ENCODE results near the gene USHBP1.
A peak's percentile ranks its signal among the peaks of the same experiment; 100 is the strongest.

The USHBP1 gene

GRCh38 chr19:17214508-17215126 is 49.9 kb downstream of the USHBP1 start:
- peak overlapping the region; percentile 77 for H3K4me3 ChIP-seq (ENCODE audit: low read depth, low read length)
- TF ChIP-seq, protein P1, sequence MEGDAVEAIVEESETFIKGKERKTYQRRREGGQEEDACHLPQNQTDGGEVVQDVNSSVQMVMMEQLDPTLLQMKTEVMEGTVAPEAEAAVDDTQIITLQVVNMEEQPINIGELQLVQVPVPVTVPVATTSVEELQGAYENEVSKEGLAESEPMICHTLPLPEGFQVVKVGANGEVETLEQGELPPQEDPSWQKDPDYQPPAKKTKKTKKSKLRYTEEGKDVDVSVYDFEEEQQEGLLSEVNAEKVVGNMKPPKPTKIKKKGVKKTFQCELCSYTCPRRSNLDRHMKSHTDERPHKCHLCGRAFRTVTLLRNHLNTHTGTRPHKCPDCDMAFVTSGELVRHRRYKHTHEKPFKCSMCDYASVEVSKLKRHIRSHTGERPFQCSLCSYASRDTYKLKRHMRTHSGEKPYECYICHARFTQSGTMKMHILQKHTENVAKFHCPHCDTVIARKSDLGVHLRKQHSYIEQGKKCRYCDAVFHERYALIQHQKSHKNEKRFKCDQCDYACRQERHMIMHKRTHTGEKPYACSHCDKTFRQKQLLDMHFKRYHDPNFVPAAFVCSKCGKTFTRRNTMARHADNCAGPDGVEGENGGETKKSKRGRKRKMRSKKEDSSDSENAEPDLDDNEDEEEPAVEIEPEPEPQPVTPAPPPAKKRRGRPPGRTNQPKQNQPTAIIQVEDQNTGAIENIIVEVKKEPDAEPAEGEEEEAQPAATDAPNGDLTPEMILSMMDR (IDR thresholded peaks at IDR 0.05; ENCODE audit: borderline replicate concordance, insufficient read depth, low read depth, low read length), result no peak

DNA sequence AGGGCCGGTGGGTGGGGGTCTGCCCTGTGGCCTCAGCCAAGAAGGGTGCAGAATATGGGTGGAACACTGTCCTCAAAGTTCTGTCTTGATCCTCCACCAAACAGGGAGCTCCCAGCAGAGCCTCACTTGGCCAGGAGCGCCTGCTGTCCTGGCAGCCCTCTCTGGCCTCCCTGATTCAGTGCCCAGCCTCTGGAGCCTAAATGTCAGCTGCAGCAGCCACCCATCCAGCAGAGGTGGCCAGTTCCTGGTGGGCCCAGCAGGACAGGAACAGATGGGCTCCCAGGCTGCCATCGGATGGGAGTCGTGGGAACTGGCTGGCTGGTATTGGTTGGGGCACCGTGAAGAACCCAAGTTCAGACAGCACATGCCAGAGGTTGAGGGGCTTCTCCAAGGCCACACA is 51.2 kb downstream of the USHBP1 start:
- TF ChIP-seq, protein P1 (IDR thresholded peaks at IDR 0.05; ENCODE audit: borderline replicate concordance, insufficient read depth, low read depth, low read length), result no peak
- no peak overlapping the region for H3K4me3 ChIP-seq (ENCODE audit: low read depth, low read length)

DNA sequence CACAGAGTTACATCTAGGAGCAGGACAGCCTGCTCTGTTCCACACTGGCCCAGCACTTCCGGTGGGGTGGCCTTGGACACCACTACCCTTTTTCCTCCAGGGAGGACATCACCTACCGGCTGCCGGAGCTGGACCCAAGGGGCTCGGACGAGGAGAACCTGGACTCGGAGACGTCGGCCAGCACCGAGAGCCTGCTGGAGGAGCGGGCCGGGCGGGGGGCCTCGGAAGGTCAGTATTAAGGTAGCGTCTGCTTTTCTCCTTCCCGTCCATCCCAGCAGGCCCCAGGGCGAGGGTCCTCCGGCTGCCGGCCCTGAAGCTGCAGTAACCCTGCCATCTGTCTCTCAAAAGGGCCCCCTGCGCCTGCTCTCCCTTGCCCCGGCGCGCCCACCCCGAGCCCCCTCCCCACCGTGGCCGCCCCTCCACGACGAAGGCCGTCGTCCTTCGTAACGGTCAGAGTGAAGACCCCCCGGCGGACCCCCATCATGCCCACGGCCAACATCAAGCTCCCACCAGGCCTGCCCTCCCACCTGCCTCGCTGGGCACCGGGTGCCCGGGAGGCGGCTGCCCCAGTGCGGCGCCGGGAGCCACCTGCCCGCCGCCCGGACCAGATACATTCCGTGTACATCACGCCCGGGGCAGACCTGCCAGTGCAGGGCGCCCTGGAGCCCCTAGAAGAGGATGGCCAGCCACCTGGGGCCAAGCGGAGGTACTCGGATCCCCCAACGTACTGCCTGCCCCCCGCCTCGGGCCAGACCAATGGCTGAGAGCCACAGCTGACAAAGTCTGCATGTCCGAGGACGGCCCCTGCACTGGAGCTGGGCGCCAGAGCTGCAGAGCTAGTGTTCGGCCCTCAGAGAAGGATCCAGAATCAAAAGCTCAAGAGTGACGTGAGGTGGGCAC is 52.7 kb downstream of the USHBP1 start:
- no peak overlapping the region for H3K4me3 ChIP-seq (ENCODE audit: low read depth, low read length)
- TF ChIP-seq, protein P1 (IDR thresholded peaks at IDR 0.05; ENCODE audit: borderline replicate concordance, insufficient read depth, low read depth, low read length), result no peak

DNA sequence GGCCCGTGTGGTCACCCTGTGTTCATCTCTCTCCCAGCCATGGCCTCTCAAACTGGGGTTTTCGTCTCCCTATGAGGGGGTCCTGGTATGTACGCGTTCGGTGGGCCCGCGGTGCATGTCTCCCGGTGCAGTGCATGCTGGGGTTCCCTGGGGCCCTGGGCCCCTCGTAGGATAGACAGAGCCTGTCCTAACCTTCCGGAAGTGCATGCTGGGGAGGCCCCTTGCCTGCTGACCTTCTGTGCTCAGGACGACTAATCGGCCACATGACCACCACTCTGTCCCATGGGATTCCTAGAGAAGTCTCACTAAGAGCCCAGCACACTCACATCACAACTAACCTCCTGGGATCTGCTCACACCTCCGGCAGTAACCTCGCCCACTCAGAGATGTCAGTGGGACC is 54.2 kb downstream of the USHBP1 start:
- TF ChIP-seq, protein P1 (IDR thresholded peaks at IDR 0.05; ENCODE audit: borderline replicate concordance, insufficient read depth, low read depth, low read length), result no peak
- no peak overlapping the region for H3K4me3 ChIP-seq (ENCODE audit: low read depth, low read length)

- H3K4me3 ChIP-seq (ENCODE audit: low read depth, low read length), result no peak overlapping the region
- TF ChIP-seq, protein P1 (IDR thresholded peaks at IDR 0.05; ENCODE audit: borderline replicate concordance, insufficient read depth, low read depth, low read length), result no peak
These were observed 55.2 kb downstream of the USHBP1 start for GRCh38 chr19:17209126-17210036.

GRCh38 chr19:17206736-17207581 is 57.6 kb downstream of the USHBP1 start:
- TF ChIP-seq, protein P1 (IDR thresholded peaks at IDR 0.05; ENCODE audit: borderline replicate concordance, insufficient read depth, low read depth, low read length), result no peak
- H3K4me3 ChIP-seq (ENCODE audit: low read depth, low read length), result no peak overlapping the region

All from GM12875 (cell line).